MCF 10A (cell line): Measurements from ENCODE around the gene GP9. TPM values are rescaled to one million over a fixed set of nuclear protein-coding genes. Genes with fewer than 3 reads are reported as not detected.

Source experiments
- BruUV-seq: library from RNA; stranded (reverse); fragments of 400-500 nt; replicated peaks from 2 replicates; lab custom pipeline; 2021; lab: Mats Ljungman, UMichigan
- CTCF ChIA-PET: fragments of 300-600 bp; sonication (Branson Sonifier 250); formaldehyde crosslinking; extraction: SDS; loops from one replicate; lab custom pipeline; 2021; ENCODE audit warnings: antibody characterized with exemption, inconsistent platforms; lab: Yijun Ruan, JAX
- POLR2A ChIA-PET: fragments of 300-600, 350-650 bp; sonication (Branson Sonifier 250); formaldehyde crosslinking; extraction: SDS; loops from one replicate; lab custom pipeline; 2020; ENCODE audit warnings: antibody characterized with exemption, inconsistent platforms; lab: Yijun Ruan, JAX
- DNase-seq: peaks from one replicate; pipeline ENCODE4 v3.0.0-alpha.2; 2018; ENCODE audit not compliant: unreplicated experiment
- H3K27ac Mint-ChIP-seq: one replicate; pipeline ENCODE4 v1.8.0; 2022; ENCODE audit warnings: mild to moderate bottlenecking, low read depth, mixed read lengths; ENCODE audit not compliant: unreplicated experiment
- H3K27me3 Mint-ChIP-seq: one replicate; pipeline ENCODE4 v1.8.0; 2022; ENCODE audit warnings: mixed read lengths; ENCODE audit not compliant: insufficient read depth, unreplicated experiment
- H3K36me3 Mint-ChIP-seq: one replicate; pipeline ENCODE4 v1.8.0; 2022; ENCODE audit warnings: mild to moderate bottlenecking, moderate library complexity, mixed read lengths; ENCODE audit not compliant: insufficient read depth, unreplicated experiment
- H3K4me1 Mint-ChIP-seq: one replicate; pipeline ENCODE4 v1.8.0; 2022; ENCODE audit warnings: mixed read lengths; ENCODE audit not compliant: insufficient read depth, unreplicated experiment
- H3K4me3 Mint-ChIP-seq: one replicate; pipeline ENCODE4 v1.8.0; 2022; ENCODE audit warnings: mild to moderate bottlenecking, moderate library complexity, mixed read lengths; ENCODE audit not compliant: unreplicated experiment
- H3K9me3 Mint-ChIP-seq: one replicate; pipeline ENCODE4 v1.8.0; 2022; ENCODE audit warnings: mixed read lengths; ENCODE audit not compliant: unreplicated experiment
- CTCF ChIP-seq: fragments of 200-600 bp; IDR thresholded peaks from one replicate; pipeline ENCODE4 v1.8.0; 2022; ENCODE audit warnings: antibody characterized with exemption, mild to moderate bottlenecking; ENCODE audit not compliant: unreplicated experiment
- intact Hi-C: fragments of 100-400 bp; cut with micrococcal nuclease; formaldehyde crosslinking; loops from 2 replicates; pipeline ENCODE4 v1.14.1; 2022
- total RNA-seq: library from RNA; stranded (reverse); gene quantifications from 2 replicates; pipeline ENCODE4 v1.2.3, GENCODE V29; 2022

Gene GP9
- total RNA-seq, 1 experiment from 2014 or later: not detected

GRCh38 chr3:129061888-129062834 is 1.6 kb downstream of the GP9 start:
- no peak for DNase-seq
- Mint-ChIP-seq H3K9me3 (no peaks in the 10 kb centered on the region), H3K4me3 (no peak overlapping the region), H3K36me3 (no peaks in the 10 kb centered on the region), H3K27ac (no peak overlapping the region), H3K27me3 (peaks cover 9% of the 10 kb centered on the region), H3K4me1 (no peaks in the 10 kb centered on the region)
- POLR2A ChIA-PET: interaction anchor here (0.9 kb wide), 1 partner anchor 8 kb away, joined by 3 read pairs; no protein-coding TSS in a partner anchor
- BruUV-seq: no TSS peak
- CTCF ChIA-PET: interaction anchor here (0.7 to 1.2 kb wide), 2 partner anchors 9 to 288 kb away, joined by 4 to 7 read pairs; no protein-coding TSS in a partner anchor
- intact Hi-C loops: no loop called here
- no peak for TF ChIP-seq CTCF

- no peaks in the 10 kb centered on the region for H3K9me3 Mint-ChIP-seq
- no peak overlapping the region for H3K4me3 Mint-ChIP-seq
- no peak for TF ChIP-seq CTCF
- no peaks in the 10 kb centered on the region for H3K27me3 Mint-ChIP-seq
- no peak overlapping the region for H3K27ac Mint-ChIP-seq
- no TSS peak for BruUV-seq
- ChIA-PET CTCF (interaction anchor here (0.7 to 1.2 kb wide), 2 partner anchors 10 to 287 kb away, joined by 4 to 7 read pairs; no protein-coding TSS in a partner anchor), POLR2A (interaction anchor here (0.7 kb wide), 1 partner anchor 56 kb away, joined by 3 read pairs; no protein-coding TSS in a partner anchor)
- no peak for DNase-seq
- intact Hi-C loops: no loop called here
- H3K4me1 Mint-ChIP-seq: no peaks in the 10 kb centered on the region
- no peaks in the 10 kb centered on the region for H3K36me3 Mint-ChIP-seq
These were observed 2.6 kb downstream of the GP9 start for GRCh38 chr3:129063091-129063640.

- TF ChIP-seq CTCF: no peak
- H3K36me3 Mint-ChIP-seq: no peaks in the 10 kb centered on the region
- no peaks in the 10 kb centered on the region for H3K27me3 Mint-ChIP-seq
- DNase-seq: no peak
- ChIA-PET POLR2A (interaction anchor here (0.7 kb wide), 1 partner anchor 55 kb away, joined by 3 read pairs; no protein-coding TSS in a partner anchor), CTCF (no interaction called here)
- H3K9me3 Mint-ChIP-seq: no peaks in the 10 kb centered on the region
- no TSS peak for BruUV-seq
- no peaks in the 10 kb centered on the region for H3K4me1 Mint-ChIP-seq
- intact Hi-C loops: no loop called here
- no peak overlapping the region for H3K27ac Mint-ChIP-seq
- H3K4me3 Mint-ChIP-seq: no peak overlapping the region
These were observed 3.4 kb downstream of the GP9 start for GRCh38 chr3:129063841-129064482.
